Pancreas (tissue), 10 donors: ENCODE data around the gene ARHGAP22. TPM values are rescaled to one million over a fixed set of nuclear protein-coding genes. Genes with fewer than 3 reads are reported as not detected.

ENCODE experiments used
- ATAC-seq, 4 donors: fragments of 200-7000 bp; cut with Tn5 transposase; one replicate each; pipeline versions ENCODE4 v1.8.0 to v1.9.1; 2020; ENCODE audit warnings: mild to moderate bottlenecking in 4 of 4, moderate library complexity in 4 of 4
- DNase-seq, 6 donors: peaks; one replicate each; pipeline ENCODE4 v3.0.0-alpha.2; 2020
- FAIRE-seq: peaks from 2 replicates; lab custom pipeline; 2012; peaks lifted over from hg19 to GRCh38; lab: Jason Lieb, UNC
- H3K27ac ChIP-seq, 4 donors: fragments of 200-600 bp; sonication (generic); 1 replicate in 3 of 4; 2 replicates in 1 of 4; pipeline versions ENCODE4 v1.5.0 to v1.8.0; 2020
- H3K27me3 ChIP-seq, 4 donors: fragments of 200-600 bp; one replicate each; pipeline ENCODE4 v1.8.0; 2021
- H3K36me3 ChIP-seq, 3 donors: fragments of 200-600 bp; sonication (generic) in 1 of 3; one replicate each; pipeline versions ENCODE4 v1.5.0 to v1.8.0; 2020 to 2021
- H3K4me1 ChIP-seq, 3 donors: fragments of 200-600 bp; one replicate each; pipeline ENCODE4 v1.8.0; 2021
- H3K4me3 ChIP-seq, 4 donors: fragments of 200-600 bp; sonication (generic) in 2 of 4; one replicate each; pipeline versions ENCODE4 v1.5.0 to v1.8.0; 2020 to 2021
- H3K9me3 ChIP-seq, 4 donors: fragments of 200-600 bp; one replicate each; pipeline ENCODE4 v1.8.0; 2021
- CTCF ChIP-seq, 4 donors: fragments of 200-600 bp; sonication (generic) in 3 of 4; IDR thresholded peaks; one replicate each; pipeline versions ENCODE4 v1.5.0 to v1.8.0; 2021; ENCODE audit warnings: antibody characterized with exemption in 4 of 4
- WGBS, 2 donors: extraction: QIAGEN DNeasy Blood & Tissue Kit; methylation state at CpG; one replicate each; pipeline ENCODE4 v1.1.7; 2013; 5-methylcytosine and 5-hydroxymethylcytosine counted together
- intact Hi-C, 3 donors: fragments of 100-400 bp; cut with DNase I; formaldehyde crosslinking; loops; one replicate each; pipeline versions ENCODE4 v1.11.1 to v1.14.2; 2022
- polyA plus RNA-seq, 2 donors: library from polyadenylated mRNA; stranded (reverse); fragments of 200-250 nt; gene quantifications; one replicate each; pipeline ENCODE4 v1.2.3, GENCODE V29; 2013
- total RNA-seq, 6 donors: library from RNA; stranded (reverse); fragmentation: NEBNext Ultra II Directional in 4 of 6; extraction: Animal tissue kit (Norgen Biotek cat#: 25700) in 4 of 6; gene quantifications; one replicate each; pipeline versions ENCODE4 v1.2.1 to v1.2.4, GENCODE V29; 2021 to 2023
- donor health status: healthy with polysubstance abuse.
- donor health status: DM: no; HTN: no; CAD: no; lungs with moderate emphysema.
- donor health status: DM: no; HTN: no; CAD: no.
- donor health status: control.
- donor health status: control.
- donor health status: Bipolar disorder and iron deficiency.
- donor health status: DM: yes; HTN: yes; CAD: no.
- donor health status: DM: no; HTN: no; CAD: no.
- donor health status: DM: no; HTN: no; CAD: no.
- donor health status: DM: yes; HTN: yes; CAD: no.

ARHGAP22 gene
- total and polyA plus RNA-seq, 8 donors = 1.1 to 6.0 (median 1.9) TPM

DNA sequence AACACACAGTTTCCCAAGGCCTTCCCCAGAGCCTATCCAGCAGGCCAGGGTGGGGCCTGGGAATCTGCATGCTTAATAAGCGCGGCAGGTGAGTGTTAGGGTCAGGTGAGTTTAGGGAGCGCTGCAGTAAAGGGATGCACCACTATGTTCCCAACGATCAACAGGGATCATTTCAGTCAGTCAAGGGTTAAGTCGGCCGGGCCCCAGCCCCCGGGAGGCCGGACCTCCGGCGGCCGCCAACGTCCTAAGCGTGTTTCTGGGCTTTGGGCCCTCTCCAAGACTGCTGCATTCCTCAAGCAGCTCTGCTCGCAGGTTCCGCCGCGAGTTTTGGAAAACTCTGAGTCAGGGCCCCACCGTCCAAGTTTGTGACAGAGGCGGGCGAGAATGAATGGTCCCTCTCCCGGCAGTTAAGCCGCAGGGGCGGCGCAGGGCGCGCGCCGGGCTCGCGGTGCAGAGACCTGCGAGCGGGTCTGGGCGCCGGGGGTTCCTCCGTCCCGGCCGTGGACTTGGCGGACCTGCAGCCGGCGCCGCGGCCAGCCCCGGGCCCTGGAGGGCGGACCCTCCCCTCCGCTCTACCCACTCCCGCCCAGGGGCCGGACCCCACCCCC is 81.6 kb downstream of the ARHGAP22 start:
- H3K27me3 ChIP-seq = peaks cover 0 to 10% (median 0%) of the 10 kb centered on the region in 4 donors
- ATAC-seq (peak; percentile 60 to 75 (median 72)), FAIRE-seq (no peak), DNase-seq (peak in 4 of 6 donors; percentile 18 to 48 (median 40))
- no peaks in the 10 kb centered on the region for H3K36me3 ChIP-seq
- intact Hi-C loops = no loop called here
- H3K27ac ChIP-seq = no peak overlapping the region
- peaks cover 0 to 5% (median 4%) of the 10 kb centered on the region in 3 donors for H3K4me1 ChIP-seq
- no peaks in the 10 kb centered on the region for H3K9me3 ChIP-seq
- H3K4me3 ChIP-seq = peak overlapping the region in 3 of 4 donors; percentile 17 to 50 (median 38)
- no peak for TF ChIP-seq CTCF (IDR thresholded peaks at IDR 0.05)
- WGBS, 2 donors = 1 to 2% methylated on average over 33 to 47 of the region's 47 CpGs

- H3K27me3 ChIP-seq = peaks cover 0 to 10% (median 0%) of the 10 kb centered on the region in 4 donors
- intact Hi-C loops = no loop called here
- 82 to 83% methylated on average over 7 of the region's 7 CpGs for WGBS, 2 donors
- no peak overlapping the region for H3K4me3 ChIP-seq
- no peak for DNase-seq
- FAIRE-seq = no peak
- ATAC-seq = no peak
- H3K4me1 ChIP-seq = peaks cover 0 to 5% (median 4%) of the 10 kb centered on the region in 3 donors
- H3K36me3 ChIP-seq = no peaks in the 10 kb centered on the region
- H3K27ac ChIP-seq = no peak overlapping the region
- no peaks in the 10 kb centered on the region for H3K9me3 ChIP-seq
- TF ChIP-seq CTCF (IDR thresholded peaks at IDR 0.05) = no peak
Measured at GRCh38 chr10:48522011-48522765, 82.7 kb downstream of the ARHGAP22 start.

DNA sequence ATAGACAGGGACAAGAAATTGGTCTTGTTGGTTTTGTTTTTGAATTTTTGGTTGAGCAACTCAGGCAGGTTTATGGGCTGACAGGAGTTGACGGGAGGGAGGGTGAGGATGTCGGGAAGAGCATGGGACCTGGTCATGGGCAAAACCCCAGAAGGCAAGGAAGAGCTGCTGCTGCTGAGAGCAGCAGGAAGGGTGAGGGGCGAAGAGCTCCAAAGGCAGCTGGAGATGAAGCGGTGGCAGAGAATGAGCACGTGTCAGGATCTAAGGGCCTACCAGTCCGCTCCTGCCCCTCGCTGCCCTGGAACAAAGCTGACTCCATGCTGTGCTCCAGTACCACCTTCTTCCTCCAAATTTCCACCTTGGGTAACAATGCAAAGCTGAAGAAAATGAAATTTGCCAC is 84.3 kb downstream of the ARHGAP22 start:
- Histone ChIP-seq H3K27ac (no peak overlapping the region), H3K4me1 (peaks cover 0 to 5% (median 4%) of the 10 kb centered on the region in 3 donors), H3K9me3 (no peaks in the 10 kb centered on the region), H3K36me3 (no peaks in the 10 kb centered on the region), H3K4me3 (no peak overlapping the region), H3K27me3 (peaks cover 0 to 10% (median 0%) of the 10 kb centered on the region in 4 donors)
- intact Hi-C loops = no loop called here
- TF ChIP-seq CTCF (IDR thresholded peaks at IDR 0.05) = no peak
- ATAC-seq (no peak), DNase-seq (no peak), FAIRE-seq (no peak)
- 92 to 93% methylated on average over 7 of the region's 7 CpGs for WGBS, 2 donors

GRCh38 chr10:48520184-48520506 is 84.7 kb downstream of the ARHGAP22 start:
- DNase-seq (no peak), ATAC-seq (no peak), FAIRE-seq (no peak)
- Histone ChIP-seq H3K27me3 (peaks cover 0 to 10% (median 1%) of the 10 kb centered on the region in 4 donors), H3K36me3 (no peaks in the 10 kb centered on the region), H3K27ac (no peak overlapping the region), H3K9me3 (no peaks in the 10 kb centered on the region), H3K4me3 (no peak overlapping the region), H3K4me1 (peaks cover 0 to 5% (median 4%) of the 10 kb centered on the region in 3 donors)
- intact Hi-C loops = no loop called here
- no peak for TF ChIP-seq CTCF (IDR thresholded peaks at IDR 0.05)
- 90 to 93% methylated on average over 3 of the region's 3 CpGs for WGBS, 2 donors
